ENCODE measurements around the gene AGXT. TPM values are rescaled to one million over a fixed set of nuclear protein-coding genes. Genes with fewer than 3 reads are reported as not detected.
A peak's percentile ranks its signal among the peaks of the same experiment; 100 is the strongest.

Gene AGXT
- polyA plus RNA-seq, 4 donors, result 0.27 to 1.8 (median 0.71) TPM

- Histone ChIP-seq H3K4me1 (ENCODE audit: control insufficient read depth in 3 of 3, insufficient read depth in 2 of 3, low read depth in 1 of 3, low read length in 2 of 3) (peaks cover 0 to 56% (median 4%) of the 10 kb centered on the region in 3 donors), H3K36me3 (ENCODE audit: control insufficient read depth in 3 of 3, insufficient read depth in 2 of 3, low read depth in 1 of 3, low read length in 3 of 3) (peaks cover 0 to 31% (median 0%) of the 10 kb centered on the region in 3 donors), H3K4me3 (ENCODE audit: low read depth in 1 of 3, low read length in 3 of 3) (peak overlapping the region in 1 of 3 donors; percentile 2), H3K9me3 (ENCODE audit: control insufficient read depth in 2 of 2, insufficient read depth in 1 of 2, low read depth in 1 of 2, low read length in 1 of 2) (no peaks in the 10 kb centered on the region), H3K27me3 (ENCODE audit: control insufficient read depth in 3 of 3, insufficient read depth in 3 of 3, low read length in 3 of 3) (no peaks in the 10 kb centered on the region), H3K27ac (ENCODE audit: low read depth in 1 of 3, low read length in 2 of 3) (no peak overlapping the region)
- no peak for FAIRE-seq
- WGBS, 3 donors, result 49 to 71% (median 67%) methylated on average over 9 of the region's 9 CpGs
- no peak for DNase-seq
Observed at GRCh38 chr2:240894006-240894405, 25.4 kb downstream of the AGXT start.

GRCh38 chr2:240894836-240895558, 26.4 kb downstream of the AGXT start:
- peaks cover 0 to 46% (median 3%) of the 10 kb centered on the region in 3 donors for H3K4me1 ChIP-seq (ENCODE audit: control insufficient read depth in 3 of 3, insufficient read depth in 2 of 3, low read depth in 1 of 3, low read length in 2 of 3)
- FAIRE-seq, result no peak
- no peak for DNase-seq
- H3K4me3 ChIP-seq (ENCODE audit: low read depth in 1 of 3, low read length in 3 of 3), result peak overlapping the region in 2 of 3 donors; percentile 1 to 38
- peaks cover 0 to 23% (median 0%) of the 10 kb centered on the region in 3 donors for H3K36me3 ChIP-seq (ENCODE audit: control insufficient read depth in 3 of 3, insufficient read depth in 2 of 3, low read depth in 1 of 3, low read length in 3 of 3)
- no peak overlapping the region for H3K27ac ChIP-seq (ENCODE audit: low read depth in 1 of 3, low read length in 2 of 3)
- WGBS, 3 donors, result 19 to 74% (median 51%) methylated on average over 28 of the region's 28 CpGs
- no peaks in the 10 kb centered on the region for H3K9me3 ChIP-seq (ENCODE audit: control insufficient read depth in 2 of 2, insufficient read depth in 1 of 2, low read depth in 1 of 2, low read length in 1 of 2)
- no peaks in the 10 kb centered on the region for H3K27me3 ChIP-seq (ENCODE audit: control insufficient read depth in 3 of 3, insufficient read depth in 3 of 3, low read length in 3 of 3)

GRCh38 chr2:240895656-240896388, 27.2 kb downstream of the AGXT start, which contains the start of gene MAB21L4:
Gene MAB21L4 (minus strand): TSS chr2:240896156. CDS start chr2:240895997, 159 bp downstream.
- Histone ChIP-seq H3K27ac (ENCODE audit: low read depth in 1 of 3, low read length in 2 of 3) (peak within 1 kb of the TSS in 1 of 3 donors; percentile 78), H3K27me3 (ENCODE audit: control insufficient read depth in 3 of 3, insufficient read depth in 3 of 3, low read length in 3 of 3) (no peaks in the 10 kb centered on the region), H3K9me3 (ENCODE audit: control insufficient read depth in 2 of 2, insufficient read depth in 1 of 2, low read depth in 1 of 2, low read length in 1 of 2) (peaks cover 0 to 5% of the 10 kb centered on the region in 2 donors), H3K36me3 (ENCODE audit: control insufficient read depth in 3 of 3, insufficient read depth in 2 of 3, low read depth in 1 of 3, low read length in 3 of 3) (peaks cover 0 to 14% (median 0%) of the 10 kb centered on the region in 3 donors), H3K4me3 (ENCODE audit: low read depth in 1 of 3, low read length in 3 of 3) (peak within 1 kb of the TSS in 2 of 3 donors; percentile 12 to 38), H3K4me1 (ENCODE audit: control insufficient read depth in 3 of 3, insufficient read depth in 2 of 3, low read depth in 1 of 3, low read length in 2 of 3) (peaks cover 0 to 44% (median 3%) of the 10 kb centered on the region in 3 donors)
- WGBS, 3 donors, result 17 to 73% (median 51%) methylated on average over 24 of the region's 24 CpGs
- DNase-seq (peak; percentile 33 to 51), FAIRE-seq (no peak)

- peak overlapping the region in 2 of 3 donors; percentile 12 to 38 for H3K4me3 ChIP-seq (ENCODE audit: low read depth in 1 of 3, low read length in 3 of 3)
- no peak for DNase-seq
- no peak for FAIRE-seq
- peaks cover 0 to 44% (median 3%) of the 10 kb centered on the region in 3 donors for H3K4me1 ChIP-seq (ENCODE audit: control insufficient read depth in 3 of 3, insufficient read depth in 2 of 3, low read depth in 1 of 3, low read length in 2 of 3)
- no peaks in the 10 kb centered on the region for H3K27me3 ChIP-seq (ENCODE audit: control insufficient read depth in 3 of 3, insufficient read depth in 3 of 3, low read length in 3 of 3)
- WGBS, 3 donors, result 24 to 54% (median 31%) methylated on average over 3 to 7 of the region's 7 CpGs
- peak overlapping the region in 1 of 3 donors; percentile 78 for H3K27ac ChIP-seq (ENCODE audit: low read depth in 1 of 3, low read length in 2 of 3)
- peaks cover 0 to 9% (median 0%) of the 10 kb centered on the region in 3 donors for H3K36me3 ChIP-seq (ENCODE audit: control insufficient read depth in 3 of 3, insufficient read depth in 2 of 3, low read depth in 1 of 3, low read length in 3 of 3)
- H3K9me3 ChIP-seq (ENCODE audit: control insufficient read depth in 2 of 2, insufficient read depth in 1 of 2, low read depth in 1 of 2, low read length in 1 of 2), result peaks cover 0 to 9% of the 10 kb centered on the region in 2 donors
Observed at GRCh38 chr2:240896394-240896793, 27.8 kb downstream of the AGXT start.

GRCh38 chr2:240896871-240897692, 28.5 kb downstream of the AGXT start:
- H3K27ac ChIP-seq (ENCODE audit: low read depth in 1 of 3, low read length in 2 of 3), result peak overlapping the region in 1 of 3 donors; percentile 78
- 32 to 55% (median 44%) methylated on average over 17 to 23 of the region's 23 CpGs for WGBS, 3 donors
- peak overlapping the region in 1 of 3 donors; percentile 38 for H3K4me3 ChIP-seq (ENCODE audit: low read depth in 1 of 3, low read length in 3 of 3)
- DNase-seq (peak; percentile 90 to 93), FAIRE-seq (no peak)
- H3K36me3 ChIP-seq (ENCODE audit: control insufficient read depth in 3 of 3, insufficient read depth in 2 of 3, low read depth in 1 of 3, low read length in 3 of 3), result peaks cover 0 to 6% (median 0%) of the 10 kb centered on the region in 3 donors
- H3K9me3 ChIP-seq (ENCODE audit: control insufficient read depth in 2 of 2, insufficient read depth in 1 of 2, low read depth in 1 of 2, low read length in 1 of 2), result peaks cover 0 to 11% of the 10 kb centered on the region in 2 donors
- peaks cover 0 to 39% (median 3%) of the 10 kb centered on the region in 3 donors for H3K4me1 ChIP-seq (ENCODE audit: control insufficient read depth in 3 of 3, insufficient read depth in 2 of 3, low read depth in 1 of 3, low read length in 2 of 3)
- no peaks in the 10 kb centered on the region for H3K27me3 ChIP-seq (ENCODE audit: control insufficient read depth in 3 of 3, insufficient read depth in 3 of 3, low read length in 3 of 3)

GRCh38 chr2:240898108-240898730, 29.6 kb downstream of the AGXT start:
- H3K27me3 ChIP-seq (ENCODE audit: control insufficient read depth in 3 of 3, insufficient read depth in 3 of 3, low read length in 3 of 3), result no peaks in the 10 kb centered on the region
- H3K36me3 ChIP-seq (ENCODE audit: control insufficient read depth in 3 of 3, insufficient read depth in 2 of 3, low read depth in 1 of 3, low read length in 3 of 3), result peaks cover 0 to 6% (median 0%) of the 10 kb centered on the region in 3 donors
- peaks cover 0 to 41% (median 3%) of the 10 kb centered on the region in 3 donors for H3K4me1 ChIP-seq (ENCODE audit: control insufficient read depth in 3 of 3, insufficient read depth in 2 of 3, low read depth in 1 of 3, low read length in 2 of 3)
- H3K27ac ChIP-seq (ENCODE audit: low read depth in 1 of 3, low read length in 2 of 3), result peak overlapping the region in 1 of 3 donors; percentile 44
- DNase-seq (peak; percentile 45 to 55), FAIRE-seq (no peak)
- no peak overlapping the region for H3K4me3 ChIP-seq (ENCODE audit: low read depth in 1 of 3, low read length in 3 of 3)
- 40 to 60% (median 55%) methylated on average over 15 to 17 of the region's 17 CpGs for WGBS, 3 donors
- H3K9me3 ChIP-seq (ENCODE audit: control insufficient read depth in 2 of 2, insufficient read depth in 1 of 2, low read depth in 1 of 2, low read length in 1 of 2), result peaks cover 0 to 11% of the 10 kb centered on the region in 2 donors

- 74 to 87% (median 77%) methylated on average over 23 of the region's 23 CpGs for WGBS, 3 donors
- no peak for FAIRE-seq
Observed at GRCh38 chr2:240898731-240899467, 30.3 kb downstream of the AGXT start.

More at GRCh38 chr2:240898731-240899467, 30.3 kb downstream of the AGXT start:
- peaks cover 0 to 34% (median 3%) of the 10 kb centered on the region in 3 donors for H3K4me1 ChIP-seq (ENCODE audit: control insufficient read depth in 3 of 3, insufficient read depth in 2 of 3, low read depth in 1 of 3, low read length in 2 of 3)
- peaks cover 0 to 11% of the 10 kb centered on the region in 2 donors for H3K9me3 ChIP-seq (ENCODE audit: control insufficient read depth in 2 of 2, insufficient read depth in 1 of 2, low read depth in 1 of 2, low read length in 1 of 2)
- no peak overlapping the region for H3K4me3 ChIP-seq (ENCODE audit: low read depth in 1 of 3, low read length in 3 of 3)
- no peak for DNase-seq
- peak overlapping the region in 1 of 3 donors; percentile 44 for H3K27ac ChIP-seq (ENCODE audit: low read depth in 1 of 3, low read length in 2 of 3)
- H3K27me3 ChIP-seq (ENCODE audit: control insufficient read depth in 3 of 3, insufficient read depth in 3 of 3, low read length in 3 of 3), result no peaks in the 10 kb centered on the region
- H3K36me3 ChIP-seq (ENCODE audit: control insufficient read depth in 3 of 3, insufficient read depth in 2 of 3, low read depth in 1 of 3, low read length in 3 of 3), result peaks cover 0 to 6% (median 0%) of the 10 kb centered on the region in 3 donors
